ENCODE data around the gene SLC6A13. TPM values are rescaled to one million over a fixed set of nuclear protein-coding genes. Genes with fewer than 3 reads are reported as not detected.

The SLC6A13 gene
- total RNA-seq, 1 experiment from 2014 or later, result 0.37 TPM

GRCh38 chr12:211142-211465 is 51.5 kb downstream of the SLC6A13 start (continued):
- no peak for TF ChIP-seq ZNF281 (CRISPR knock-in tag; IDR thresholded peaks at IDR 0.05)

- peaks cover 55% of the 10 kb centered on the region for H3K27me3 Mint-ChIP-seq (ENCODE audit: low read depth)
- H3K27ac Mint-ChIP-seq, result no peak overlapping the region
- POLR2A ChIA-PET, result no interaction called here
- ATAC-seq (no peak), DNase-seq (ENCODE audit: low spot score) (no peak)
- peaks cover 9% of the 10 kb centered on the region for H3K9me3 Mint-ChIP-seq
- TF ChIP-seq ATF6 (CRISPR knock-in tag; IDR thresholded peaks at IDR 0.05) (no peak), GABPB1 (CRISPR knock-in tag; IDR thresholded peaks at IDR 0.05) (peak; percentile 89), TEAD4 (CRISPR knock-in tag; IDR thresholded peaks at IDR 0.05) (no peak), RELA (CRISPR knock-in tag; IDR thresholded peaks at IDR 0.05; ENCODE audit: borderline replicate concordance) (no peak), MLX (CRISPR knock-in tag; IDR thresholded peaks at IDR 0.05) (no peak), PRDM15 (CRISPR knock-in tag; IDR thresholded peaks at IDR 0.05) (no peak)
- no peak overlapping the region for H3K4me3 Mint-ChIP-seq
- no peaks in the 10 kb centered on the region for H3K36me3 Mint-ChIP-seq
- H3K4me1 Mint-ChIP-seq, result peaks cover 27% of the 10 kb centered on the region
- CTCF ChIA-PET, result interaction anchor here (1.0 to 3.9 kb wide), 2 partner anchors 9 to 12 kb away, joined by 3 to 36 read pairs; no protein-coding TSS in a partner anchor
These were observed 52.1 kb downstream of the SLC6A13 start for GRCh38 chr12:210277-211141.

- Mint-ChIP-seq H3K27me3 (ENCODE audit: low read depth) (peaks cover 62% of the 10 kb centered on the region), H3K4me3 (no peak overlapping the region), H3K4me1 (peaks cover 26% of the 10 kb centered on the region), H3K27ac (no peak overlapping the region), H3K9me3 (peaks cover 9% of the 10 kb centered on the region), H3K36me3 (no peaks in the 10 kb centered on the region)
- TF ChIP-seq MLX (CRISPR knock-in tag; IDR thresholded peaks at IDR 0.05), result no peak
- TF ChIP-seq FOXP1 (CRISPR knock-in tag; IDR thresholded peaks at IDR 0.05; ENCODE audit: borderline replicate concordance), result no peak
- TF ChIP-seq ZNF532 (CRISPR knock-in tag; IDR thresholded peaks at IDR 0.05; ENCODE audit: borderline replicate concordance), result no peak
- TF ChIP-seq SMAD3 (CRISPR knock-in tag; IDR thresholded peaks at IDR 0.05; ENCODE audit: borderline replicate concordance), result no peak
- TF ChIP-seq USF2 (CRISPR knock-in tag; IDR thresholded peaks at IDR 0.05), result no peak
- ATAC-seq (no peak), DNase-seq (ENCODE audit: low spot score) (no peak)
- CTCF ChIA-PET, result interaction anchor here (1.0 to 3.9 kb wide), 2 partner anchors 10 to 11 kb away, joined by 3 to 36 read pairs; no protein-coding TSS in a partner anchor
- POLR2A ChIA-PET, result no interaction called here
These were observed 52.8 kb downstream of the SLC6A13 start for GRCh38 chr12:209851-210250.

Data from WTC11 (cell line).